ENCODE measurements around the gene MIS18A.
"Not testable (repeated sequence)": the region's sequence is repeated elsewhere in the genome, so short reads cannot be mapped to it uniquely, and the experiment has no call there.

Gene MIS18A

DNA sequence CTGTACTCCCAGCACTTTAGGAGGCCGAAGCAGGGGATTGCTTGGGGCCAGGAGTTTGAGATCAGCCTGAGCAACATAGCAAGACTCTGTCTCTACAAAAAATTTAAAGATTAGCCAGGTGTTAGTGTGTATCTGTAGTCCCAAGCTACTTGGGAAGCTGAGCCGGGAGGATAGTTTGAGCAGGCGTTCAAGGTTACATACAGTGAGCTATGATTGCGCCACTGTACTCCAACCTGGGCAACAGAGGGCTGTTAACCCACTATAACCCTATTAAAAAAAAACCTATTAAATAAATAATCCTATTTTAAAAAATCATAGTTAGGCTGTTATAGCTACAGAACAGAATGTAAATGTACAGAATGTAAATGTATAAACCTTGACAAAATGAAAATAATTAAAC lies 2.2 kb downstream of the MIS18A start:
- Histone ChIP-seq H2BK15ac (replicated peaks; ENCODE audit: low read depth) (no peak overlapping the region), H3K27me3 (ENCODE audit: insufficient read depth, low read length, poor library complexity) (no peaks in the 10 kb centered on the region), H4K5ac (ENCODE audit: low read length) (no peak overlapping the region), H3K79me2 (ENCODE audit: control insufficient read depth, insufficient read depth, low read length) (peaks cover 12% of the 10 kb centered on the region), H3K18ac (ENCODE audit: low read length) (no peak overlapping the region), H3K56ac (ENCODE audit: low read length) (no peak overlapping the region), H3K27ac (ENCODE audit: low read depth, low read length) (no peak overlapping the region), H3K4me1 (ENCODE audit: control insufficient read depth, low read depth, low read length) (no peaks in the 10 kb centered on the region), H4K8ac (ENCODE audit: low read depth, low read length) (no peak overlapping the region), H3K4ac (ENCODE audit: low read depth, low read length) (no peak overlapping the region), H3K79me1 (ENCODE audit: low read length) (peaks cover 8% of the 10 kb centered on the region), H3K36me3 (ENCODE audit: control insufficient read depth, insufficient read depth, low read length) (peaks cover 5% of the 10 kb centered on the region), H2AK5ac (ENCODE audit: low read length) (no peak overlapping the region), H3K4me3 (ENCODE audit: low read length) (no peak overlapping the region), H3K23ac (ENCODE audit: low read length) (no peak overlapping the region), H3K4me2 (ENCODE audit: low read length) (no peak overlapping the region), H2BK5ac (ENCODE audit: low read length) (no peak overlapping the region), H3K9ac (ENCODE audit: low read length) (no peak overlapping the region), H2BK120ac (ENCODE audit: low read depth, low read length) (no peak overlapping the region)
- no peak for DNase-seq
- WGBS (ENCODE audit: extremely low coverage, insufficient coverage, low lambda C conversion rate), result no CpG with 5 or more reads among the region's 4 CpGs

DNA sequence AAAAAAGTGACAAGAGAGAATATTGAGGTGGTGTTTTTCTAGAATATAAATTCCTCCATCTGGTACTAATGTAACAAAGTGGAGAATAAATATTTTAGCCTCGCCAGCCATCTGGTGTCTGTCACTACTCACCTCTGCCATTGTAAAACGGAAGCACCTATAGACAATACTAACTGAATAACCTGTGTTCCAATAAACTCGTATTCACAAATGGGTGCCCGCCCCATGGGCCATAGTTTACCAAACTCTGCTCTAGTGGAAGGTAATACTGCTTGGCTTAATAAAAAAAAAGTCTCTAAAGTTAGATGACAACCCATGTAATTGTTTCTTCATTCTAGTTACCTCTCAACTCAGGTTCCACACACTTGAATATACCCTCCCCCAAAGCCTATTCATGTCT lies 8.1 kb downstream of the MIS18A start:
- Histone ChIP-seq H3K4ac (ENCODE audit: low read depth, low read length) (no peak overlapping the region), H2BK120ac (ENCODE audit: low read depth, low read length) (no peak overlapping the region), H3K23ac (ENCODE audit: low read length) (no peak overlapping the region), H4K8ac (ENCODE audit: low read depth, low read length) (no peak overlapping the region), H3K79me1 (ENCODE audit: low read length) (peaks cover 6% of the 10 kb centered on the region), H2BK15ac (replicated peaks; ENCODE audit: low read depth) (no peak overlapping the region), H3K4me1 (ENCODE audit: control insufficient read depth, low read depth, low read length) (no peaks in the 10 kb centered on the region), H3K4me3 (ENCODE audit: low read length) (no peak overlapping the region), H3K56ac (ENCODE audit: low read length) (no peak overlapping the region), H3K79me2 (ENCODE audit: control insufficient read depth, insufficient read depth, low read length) (peaks cover 1% of the 10 kb centered on the region), H3K27ac (ENCODE audit: low read depth, low read length) (no peak overlapping the region), H2AK5ac (ENCODE audit: low read length) (no peak overlapping the region), H3K9ac (ENCODE audit: low read length) (no peak overlapping the region), H2BK5ac (ENCODE audit: low read length) (no peak overlapping the region), H3K27me3 (ENCODE audit: insufficient read depth, low read length, poor library complexity) (no peaks in the 10 kb centered on the region), H3K18ac (ENCODE audit: low read length) (no peak overlapping the region), H3K36me3 (ENCODE audit: control insufficient read depth, insufficient read depth, low read length) (peaks cover 7% of the 10 kb centered on the region), H3K4me2 (ENCODE audit: low read length) (no peak overlapping the region), H4K5ac (ENCODE audit: low read length) (no peak overlapping the region)
- DNase-seq, result no peak
- WGBS (ENCODE audit: extremely low coverage, insufficient coverage, low lambda C conversion rate), result no CpG with 5 or more reads among the region's 4 CpGs

DNA sequence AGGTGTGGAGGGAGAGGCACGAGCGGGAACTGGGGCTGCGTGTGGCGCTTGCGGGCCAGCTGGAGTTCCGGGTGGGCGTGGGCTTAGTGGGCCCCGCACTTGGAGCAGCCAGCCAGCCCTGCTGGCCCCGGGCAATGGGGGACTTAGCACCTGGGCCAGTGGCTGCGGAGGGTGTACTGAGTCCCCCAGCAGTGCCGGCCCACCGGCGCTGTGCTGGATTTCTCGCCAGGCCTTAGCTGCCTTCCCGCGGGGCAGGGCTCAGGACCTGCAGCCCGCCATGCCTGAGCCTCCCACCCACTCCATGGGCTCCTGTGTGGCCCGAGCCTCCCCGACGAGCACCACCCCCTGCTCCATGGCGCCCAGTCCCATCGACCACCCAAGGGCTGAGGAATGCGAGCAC lies 13.5 kb downstream of the MIS18A start:
- not testable (repeated sequence) for H3K4me3 ChIP-seq (ENCODE audit: low read length); H2AK5ac ChIP-seq (ENCODE audit: low read length); H3K18ac ChIP-seq (ENCODE audit: low read length); H3K27me3 ChIP-seq (ENCODE audit: insufficient read depth, low read length, poor library complexity); H3K79me2 ChIP-seq (ENCODE audit: control insufficient read depth, insufficient read depth, low read length); H2BK5ac ChIP-seq (ENCODE audit: low read length); H2BK15ac ChIP-seq (replicated peaks; ENCODE audit: low read depth); H3K56ac ChIP-seq (ENCODE audit: low read length); H3K4me2 ChIP-seq (ENCODE audit: low read length); H3K36me3 ChIP-seq (ENCODE audit: control insufficient read depth, insufficient read depth, low read length); H4K5ac ChIP-seq (ENCODE audit: low read length); H3K4ac ChIP-seq (ENCODE audit: low read depth, low read length); H2BK120ac ChIP-seq (ENCODE audit: low read depth, low read length); H3K27ac ChIP-seq (ENCODE audit: low read depth, low read length); H3K79me1 ChIP-seq (ENCODE audit: low read length); H3K4me1 ChIP-seq (ENCODE audit: control insufficient read depth, low read depth, low read length); DNase-seq; H4K8ac ChIP-seq (ENCODE audit: low read depth, low read length); H3K23ac ChIP-seq (ENCODE audit: low read length); H3K9ac ChIP-seq (ENCODE audit: low read length)
- no CpG with 5 or more reads among the region's 23 CpGs for WGBS (ENCODE audit: extremely low coverage, insufficient coverage, low lambda C conversion rate)

DNA sequence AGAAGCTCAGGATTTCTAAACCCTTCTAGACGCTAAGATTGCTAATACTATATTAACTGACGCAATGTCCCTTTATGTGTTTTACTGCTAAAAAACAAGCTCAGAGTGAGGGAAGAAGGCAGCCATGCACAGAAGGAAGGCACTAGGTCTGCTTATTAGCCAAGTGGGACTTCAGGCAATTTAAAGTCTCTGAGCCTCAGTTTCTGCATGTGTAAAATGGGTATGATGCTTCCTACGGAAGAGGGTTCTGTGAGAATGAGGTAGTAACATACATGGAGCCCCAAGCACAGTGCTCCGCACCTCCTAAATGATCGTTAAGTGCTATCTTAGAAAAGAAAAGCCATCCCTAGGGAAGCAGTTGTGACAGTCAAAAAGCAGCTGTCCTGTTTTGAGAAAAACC lies 16.9 kb downstream of the MIS18A start:
- H2BK120ac ChIP-seq (ENCODE audit: low read depth, low read length), result no peak overlapping the region
- WGBS (ENCODE audit: extremely low coverage, insufficient coverage, low lambda C conversion rate), result no CpG with 5 or more reads among the region's 5 CpGs
- no peak overlapping the region for H3K4me3 ChIP-seq (ENCODE audit: low read length)
- no peak overlapping the region for H3K56ac ChIP-seq (ENCODE audit: low read length)
- H3K9ac ChIP-seq (ENCODE audit: low read length), result no peak overlapping the region
- no peak overlapping the region for H2AK5ac ChIP-seq (ENCODE audit: low read length)
- no peak overlapping the region for H4K5ac ChIP-seq (ENCODE audit: low read length)
- no peak overlapping the region for H3K4me2 ChIP-seq (ENCODE audit: low read length)
- no peak overlapping the region for H4K8ac ChIP-seq (ENCODE audit: low read depth, low read length)
- no peak overlapping the region for H3K23ac ChIP-seq (ENCODE audit: low read length)
- H2BK5ac ChIP-seq (ENCODE audit: low read length), result no peak overlapping the region
- no peaks in the 10 kb centered on the region for H3K4me1 ChIP-seq (ENCODE audit: control insufficient read depth, low read depth, low read length)
- no peaks in the 10 kb centered on the region for H3K79me2 ChIP-seq (ENCODE audit: control insufficient read depth, insufficient read depth, low read length)
- no peak overlapping the region for H3K18ac ChIP-seq (ENCODE audit: low read length)
- H3K27me3 ChIP-seq (ENCODE audit: insufficient read depth, low read length, poor library complexity), result no peaks in the 10 kb centered on the region
- no peak overlapping the region for H2BK15ac ChIP-seq (replicated peaks; ENCODE audit: low read depth)
- H3K79me1 ChIP-seq (ENCODE audit: low read length), result no peaks in the 10 kb centered on the region
- no peaks in the 10 kb centered on the region for H3K36me3 ChIP-seq (ENCODE audit: control insufficient read depth, insufficient read depth, low read length)
- no peak overlapping the region for H3K27ac ChIP-seq (ENCODE audit: low read depth, low read length)
- no peak for DNase-seq
- no peak overlapping the region for H3K4ac ChIP-seq (ENCODE audit: low read depth, low read length)

DNA sequence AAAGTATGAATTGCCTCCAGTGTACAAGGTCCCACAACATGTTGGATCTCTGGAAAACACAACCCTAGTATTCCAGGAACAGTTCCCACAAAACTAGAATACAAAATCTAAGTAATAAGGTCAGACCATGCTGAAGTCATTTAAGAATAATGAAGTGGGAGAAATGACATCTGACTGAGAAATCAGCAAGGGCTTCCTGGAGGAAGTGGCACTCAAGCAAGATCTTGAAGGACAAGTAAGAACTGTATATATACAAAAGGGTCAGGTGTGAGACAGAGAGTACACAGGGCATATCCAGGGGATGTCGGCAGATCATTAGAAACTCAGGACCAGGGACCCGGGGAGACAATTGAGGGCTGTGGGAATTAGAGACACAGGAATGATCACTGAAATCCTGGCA lies 18.7 kb downstream of the MIS18A start:
- H2AK5ac ChIP-seq (ENCODE audit: low read length), result no peak overlapping the region
- H3K4me2 ChIP-seq (ENCODE audit: low read length), result no peak overlapping the region
- no peak overlapping the region for H3K9ac ChIP-seq (ENCODE audit: low read length)
- WGBS (ENCODE audit: extremely low coverage, insufficient coverage, low lambda C conversion rate), result no CpG with 5 or more reads among the region's 2 CpGs
- H2BK15ac ChIP-seq (replicated peaks; ENCODE audit: low read depth), result no peak overlapping the region
- H4K8ac ChIP-seq (ENCODE audit: low read depth, low read length), result no peak overlapping the region
- DNase-seq, result no peak
- H2BK120ac ChIP-seq (ENCODE audit: low read depth, low read length), result no peak overlapping the region
- no peak overlapping the region for H3K4me3 ChIP-seq (ENCODE audit: low read length)
- H3K23ac ChIP-seq (ENCODE audit: low read length), result no peak overlapping the region
- H3K4ac ChIP-seq (ENCODE audit: low read depth, low read length), result no peak overlapping the region
- no peaks in the 10 kb centered on the region for H3K27me3 ChIP-seq (ENCODE audit: insufficient read depth, low read length, poor library complexity)
- H3K79me1 ChIP-seq (ENCODE audit: low read length), result no peaks in the 10 kb centered on the region
- H3K36me3 ChIP-seq (ENCODE audit: control insufficient read depth, insufficient read depth, low read length), result no peaks in the 10 kb centered on the region
- H3K4me1 ChIP-seq (ENCODE audit: control insufficient read depth, low read depth, low read length), result no peaks in the 10 kb centered on the region
- H3K18ac ChIP-seq (ENCODE audit: low read length), result no peak overlapping the region
- no peaks in the 10 kb centered on the region for H3K79me2 ChIP-seq (ENCODE audit: control insufficient read depth, insufficient read depth, low read length)
- no peak overlapping the region for H4K5ac ChIP-seq (ENCODE audit: low read length)
- no peak overlapping the region for H2BK5ac ChIP-seq (ENCODE audit: low read length)
- H3K56ac ChIP-seq (ENCODE audit: low read length), result no peak overlapping the region
- no peak overlapping the region for H3K27ac ChIP-seq (ENCODE audit: low read depth, low read length)

DNA sequence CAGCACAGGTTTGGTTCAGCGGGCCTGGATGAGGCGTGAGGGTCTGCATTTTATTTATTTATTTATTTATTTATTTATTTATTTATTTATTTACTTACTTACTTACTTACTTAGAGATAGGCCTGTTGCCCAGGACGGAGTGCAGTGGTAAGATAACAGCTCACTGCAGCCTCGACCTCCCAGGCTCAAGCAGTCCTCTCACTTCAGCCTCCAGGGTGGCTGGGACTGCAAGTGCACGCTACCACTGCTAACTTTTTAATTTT lies 20.1 kb downstream of the MIS18A start:
- H3K79me1 ChIP-seq (ENCODE audit: low read length); H2BK120ac ChIP-seq (ENCODE audit: low read depth, low read length); H3K18ac ChIP-seq (ENCODE audit: low read length); H3K4me3 ChIP-seq (ENCODE audit: low read length); DNase-seq; H3K4me1 ChIP-seq (ENCODE audit: control insufficient read depth, low read depth, low read length); H3K27me3 ChIP-seq (ENCODE audit: insufficient read depth, low read length, poor library complexity); H4K8ac ChIP-seq (ENCODE audit: low read depth, low read length); H4K5ac ChIP-seq (ENCODE audit: low read length); H3K79me2 ChIP-seq (ENCODE audit: control insufficient read depth, insufficient read depth, low read length); H3K36me3 ChIP-seq (ENCODE audit: control insufficient read depth, insufficient read depth, low read length); H3K23ac ChIP-seq (ENCODE audit: low read length); H3K9ac ChIP-seq (ENCODE audit: low read length); H3K27ac ChIP-seq (ENCODE audit: low read depth, low read length); H2BK15ac ChIP-seq (replicated peaks; ENCODE audit: low read depth); H2AK5ac ChIP-seq (ENCODE audit: low read length); H3K56ac ChIP-seq (ENCODE audit: low read length); H3K4ac ChIP-seq (ENCODE audit: low read depth, low read length); H2BK5ac ChIP-seq (ENCODE audit: low read length); H3K4me2 ChIP-seq (ENCODE audit: low read length): not testable (repeated sequence)
- no CpG with 5 or more reads among the region's 5 CpGs for WGBS (ENCODE audit: extremely low coverage, insufficient coverage, low lambda C conversion rate)

Data from mesendoderm (in vitro differentiated cells).